Measurements from ENCODE around the gene MYLIP.

MYLIP gene

GRCh38 chr6:16108921-16109658 lies 19.8 kb upstream of the MYLIP start:
- no peak for DNase-seq

GRCh38 chr6:16109659-16110305 lies 19.1 kb upstream of the MYLIP start:
- DNase-seq = no peak

GRCh38 chr6:16118825-16119224 lies 10.1 kb upstream of the MYLIP start:
- DNase-seq = no peak

- DNase-seq = no peak
Observed at GRCh38 chr6:16121339-16121738, 7.5 kb upstream of the MYLIP start.

- DNase-seq = no peak
Observed at GRCh38 chr6:16122197-16122596, 6.7 kb upstream of the MYLIP start.

GRCh38 chr6:16124198-16125180 lies 4.4 kb upstream of the MYLIP start:
- DNase-seq = no peak

GRCh38 chr6:16126056-16126455 lies 2.8 kb upstream of the MYLIP start:
- no peak for DNase-seq

- no peak for DNase-seq
Observed at GRCh38 chr6:16126861-16127260, 2.0 kb upstream of the MYLIP start.

GRCh38 chr6:16127471-16127870 lies 1.4 kb upstream of the MYLIP start:
- no peak for DNase-seq

GRCh38 chr6:16129623-16130401 lies 926 bp downstream of the MYLIP start:
- peak; percentile 32 for DNase-seq

- DNase-seq = no peak
Observed at GRCh38 chr6:16130437-16130891, 1.6 kb downstream of the MYLIP start.

GRCh38 chr6:16130932-16131387 lies 2.1 kb downstream of the MYLIP start:
- DNase-seq = no peak

GRCh38 chr6:16132909-16133308 lies 4.0 kb downstream of the MYLIP start:
- DNase-seq = no peak

GRCh38 chr6:16134430-16134829 lies 5.5 kb downstream of the MYLIP start:
- no peak for DNase-seq

- DNase-seq = no peak
Observed at GRCh38 chr6:16135066-16135465, 6.2 kb downstream of the MYLIP start.

GRCh38 chr6:16136091-16136490 lies 7.2 kb downstream of the MYLIP start:
- DNase-seq = peak; percentile 39

- DNase-seq = peak; percentile 43
Observed at GRCh38 chr6:16136621-16137450, 8.0 kb downstream of the MYLIP start.

- DNase-seq = no peak
Observed at GRCh38 chr6:16137451-16137801, 8.5 kb downstream of the MYLIP start.

GRCh38 chr6:16139556-16139955 lies 10.7 kb downstream of the MYLIP start:
- DNase-seq = no peak

- no peak for DNase-seq
Observed at GRCh38 chr6:16140607-16141006, 11.7 kb downstream of the MYLIP start.

- DNase-seq = no peak
Observed at GRCh38 chr6:16141514-16141913, 12.6 kb downstream of the MYLIP start.

GRCh38 chr6:16145038-16145437 lies 16.2 kb downstream of the MYLIP start:
- no peak for DNase-seq
